ENCODE data around the gene IL17C. TPM values are rescaled to one million over a fixed set of nuclear protein-coding genes. Genes with fewer than 3 reads are reported as not detected.

The IL17C gene
- total RNA-seq, 1 experiment from 2014 or later, result 0.31 TPM

- Mint-ChIP-seq H3K4me1 (peaks cover 6 to 33% of the 10 kb centered on the region in 2 experiments), H3K36me3 (ENCODE audit: insufficient read depth in 1 of 3, low read depth in 3 of 3) (peaks cover 15 to 55% (median 34%) of the 10 kb centered on the region in 3 experiments), H3K27ac (peak overlapping the region; percentile 30 to 78 (median 61); a peak in 4 of 7 replicates), H3K27me3 (ENCODE audit: low read depth) (no peaks in the 10 kb centered on the region), H3K4me3 (no peak overlapping the region), H3K9me3 (no peaks in the 10 kb centered on the region)
- no peak overlapping the region for H3K27ac ChIP-seq (ENCODE audit: insufficient read length, low read depth, low read length)
- no peak overlapping the region for H2AFZ ChIP-seq (ENCODE audit: low read length)
- H2BK15ac ChIP-seq (ENCODE audit: low read depth, low read length), result no peak overlapping the region
- no CpG with 5 or more reads among the region's 19 CpGs for WGBS (ENCODE audit: extremely low coverage, insufficient read length, low lambda C conversion rate)
- H2BK20ac ChIP-seq (ENCODE audit: low read depth, low read length, poor library complexity, severe bottlenecking), result no peak overlapping the region
- no peaks in the 10 kb centered on the region; the same call in 1 of the 2 replicates for H3K79me2 ChIP-seq (ENCODE audit: insufficient read depth, low read length)
- H3K4me1 ChIP-seq (ENCODE audit: insufficient read depth, low read length), result no peaks in the 10 kb centered on the region; the same call in 1 of the 2 replicates
- no peaks in the 10 kb centered on the region for H3K27me3 ChIP-seq (ENCODE audit: insufficient read depth, low read length)
- no peak overlapping the region for H3K14ac ChIP-seq (ENCODE audit: insufficient read depth, low read length)
- no peak overlapping the region for H4K91ac ChIP-seq (ENCODE audit: insufficient read length, low read depth, low read length)
- no peak overlapping the region for H3K4me2 ChIP-seq (ENCODE audit: insufficient read depth, insufficient read length, low read length)
- H3K23me2 ChIP-seq (ENCODE audit: insufficient read length, low read depth, low read length, poor library complexity, severe bottlenecking), result no peaks in the 10 kb centered on the region
- H3K9me3 ChIP-seq (ENCODE audit: control insufficient read depth, low read depth, low read length), result no peaks in the 10 kb centered on the region
- no peak overlapping the region for H2BK120ac ChIP-seq (ENCODE audit: low read depth, low read length, poor library complexity, severe bottlenecking)
- H2BK5ac ChIP-seq (ENCODE audit: insufficient read length, low read length), result no peak overlapping the region
- no peak for DNase-seq
- no peak overlapping the region for H2AK5ac ChIP-seq (ENCODE audit: insufficient read length, low read length)
- H2BK12ac ChIP-seq (ENCODE audit: insufficient read length, low read depth, low read length), result no peak overlapping the region
- H3K23ac ChIP-seq (ENCODE audit: insufficient read length, low read depth, low read length), result no peak overlapping the region
- H3K56ac ChIP-seq (ENCODE audit: insufficient read length, low read depth, low read length), result no peak overlapping the region
- H4K20me1 ChIP-seq (ENCODE audit: control insufficient read depth, insufficient read depth, insufficient read length), result no peaks in the 10 kb centered on the region
- no peak overlapping the region for H4K5ac ChIP-seq (ENCODE audit: insufficient read length, low read depth, low read length)
- no peak overlapping the region for H3T11ph ChIP-seq (ENCODE audit: low read length)
- H4K8ac ChIP-seq (replicated peaks; ENCODE audit: insufficient read length, low read depth, low read length), result no peak overlapping the region
- no peaks in the 10 kb centered on the region for H3K79me1 ChIP-seq (ENCODE audit: insufficient read depth, low read depth, low read length, poor library complexity, severe bottlenecking)
- no peak overlapping the region for H3K18ac ChIP-seq (ENCODE audit: insufficient read length, low read depth, low read length)
- H3K4ac ChIP-seq (ENCODE audit: low read depth, low read length), result no peak overlapping the region
- H3K9ac ChIP-seq (ENCODE audit: extremely low read depth, insufficient read length, low read length), result no peak overlapping the region
- no peak for TF ChIP-seq CTCF (conservative IDR thresholded peaks at IDR 0.05)
These were observed 23.4 kb upstream of the IL17C start for GRCh38 chr16:88614818-88615580.

Data from H9 (cell line).